ENCODE data around the gene CCDC127. TPM values are rescaled to one million over a fixed set of nuclear protein-coding genes. Genes with fewer than 3 reads are reported as not detected.
"Not testable (repeated sequence)": the region's sequence is repeated elsewhere in the genome, so short reads cannot be mapped to it uniquely, and the experiment has no call there.

CCDC127 gene
- total RNA-seq, 2 donors from 2014 or later: 8.4 to 9.7 TPM

- not testable (repeated sequence) for H3K27me3 ChIP-seq (ENCODE audit: control insufficient read depth, insufficient read depth, low read length, poor library complexity, severe bottlenecking); H3K27ac ChIP-seq (ENCODE audit: low read depth, low read length); H3K4me3 ChIP-seq (ENCODE audit: low read length); H3K27me3 Mint-ChIP-seq (ENCODE audit: insufficient read depth); H3K4me3 Mint-ChIP-seq; H3K9ac ChIP-seq (ENCODE audit: extremely low read depth, low read length, poor library complexity, severe bottlenecking); H3K4me1 ChIP-seq (ENCODE audit: control insufficient read depth, insufficient read depth, low read length); H3K27ac Mint-ChIP-seq; DNase-seq; H3K4me1 Mint-ChIP-seq
- Histone ChIP-seq H3K36me3 (ENCODE audit: control insufficient read depth, insufficient read depth, low read length) (peaks cover 83% of the 10 kb centered on the region), H3K9me3 (ENCODE audit: control insufficient read depth, low read length) (peaks cover 53% of the 10 kb centered on the region)
- peaks cover 80% of the 10 kb centered on the region for H3K9me3 Mint-ChIP-seq
- H3K36me3 Mint-ChIP-seq (ENCODE audit: low read depth): peaks cover 97% of the 10 kb centered on the region
- 90 to 100% methylated on average over 2 to 12 of the region's 12 CpGs for WGBS, 2 experiments (ENCODE audit: insufficient coverage in 1 of 2, insufficient read length in 1 of 2)
Measured at GRCh38 chr5:243683-244367, 25.9 kb upstream of the CCDC127 start.

- H3K4me3 Mint-ChIP-seq; H3K27ac Mint-ChIP-seq; H3K9ac ChIP-seq (ENCODE audit: extremely low read depth, low read length, poor library complexity, severe bottlenecking); H3K4me3 ChIP-seq (ENCODE audit: low read length); H3K27me3 Mint-ChIP-seq (ENCODE audit: insufficient read depth); H3K27me3 ChIP-seq (ENCODE audit: control insufficient read depth, insufficient read depth, low read length, poor library complexity, severe bottlenecking); DNase-seq; H3K4me1 ChIP-seq (ENCODE audit: control insufficient read depth, insufficient read depth, low read length); H3K27ac ChIP-seq (ENCODE audit: low read depth, low read length); H3K4me1 Mint-ChIP-seq: not testable (repeated sequence)
- Histone ChIP-seq H3K9me3 (ENCODE audit: control insufficient read depth, low read length) (peaks cover 29% of the 10 kb centered on the region), H3K36me3 (ENCODE audit: control insufficient read depth, insufficient read depth, low read length) (peaks cover 56% of the 10 kb centered on the region)
- Mint-ChIP-seq H3K9me3 (peaks cover 53% of the 10 kb centered on the region), H3K36me3 (ENCODE audit: low read depth) (peaks cover 95% of the 10 kb centered on the region)
- 80 to 87% methylated on average over 10 to 12 of the region's 13 CpGs for WGBS, 2 experiments (ENCODE audit: insufficient coverage in 1 of 2, insufficient read length in 1 of 2)
Measured at GRCh38 chr5:241045-241669, 23.2 kb upstream of the CCDC127 start.

GRCh38 chr5:240550-240949 is 22.6 kb upstream of the CCDC127 start:
- H3K4me1 ChIP-seq (ENCODE audit: control insufficient read depth, insufficient read depth, low read length); H3K27ac ChIP-seq (ENCODE audit: low read depth, low read length); H3K27me3 Mint-ChIP-seq (ENCODE audit: insufficient read depth); DNase-seq; H3K4me3 Mint-ChIP-seq; H3K4me1 Mint-ChIP-seq; H3K27me3 ChIP-seq (ENCODE audit: control insufficient read depth, insufficient read depth, low read length, poor library complexity, severe bottlenecking); H3K9ac ChIP-seq (ENCODE audit: extremely low read depth, low read length, poor library complexity, severe bottlenecking); H3K4me3 ChIP-seq (ENCODE audit: low read length); H3K27ac Mint-ChIP-seq: not testable (repeated sequence)
- H3K9me3 ChIP-seq (ENCODE audit: control insufficient read depth, low read length): peaks cover 29% of the 10 kb centered on the region
- WGBS, 2 experiments (ENCODE audit: insufficient coverage in 1 of 2, insufficient read length in 1 of 2): 99 to 100% methylated on average over 3 to 7 of the region's 7 CpGs
- peaks cover 49% of the 10 kb centered on the region for H3K9me3 Mint-ChIP-seq
- peaks cover 95% of the 10 kb centered on the region for H3K36me3 Mint-ChIP-seq (ENCODE audit: low read depth)
- H3K36me3 ChIP-seq (ENCODE audit: control insufficient read depth, insufficient read depth, low read length): peaks cover 50% of the 10 kb centered on the region

GRCh38 chr5:237931-238330 is 20.0 kb upstream of the CCDC127 start:
- not testable (repeated sequence) for H3K4me3 Mint-ChIP-seq; H3K27me3 Mint-ChIP-seq (ENCODE audit: insufficient read depth); H3K9ac ChIP-seq (ENCODE audit: extremely low read depth, low read length, poor library complexity, severe bottlenecking); H3K4me1 ChIP-seq (ENCODE audit: control insufficient read depth, insufficient read depth, low read length); H3K4me3 ChIP-seq (ENCODE audit: low read length); H3K27ac ChIP-seq (ENCODE audit: low read depth, low read length); H3K4me1 Mint-ChIP-seq; H3K27ac Mint-ChIP-seq; DNase-seq; H3K27me3 ChIP-seq (ENCODE audit: control insufficient read depth, insufficient read depth, low read length, poor library complexity, severe bottlenecking)
- WGBS, 2 experiments (ENCODE audit: insufficient coverage in 1 of 2, insufficient read length in 1 of 2): 82 to 95% methylated on average over 4 to 8 of the region's 8 CpGs
- Mint-ChIP-seq H3K36me3 (ENCODE audit: low read depth) (peaks cover 90% of the 10 kb centered on the region), H3K9me3 (peaks cover 32% of the 10 kb centered on the region)
- H3K36me3 ChIP-seq (ENCODE audit: control insufficient read depth, insufficient read depth, low read length): peaks cover 54% of the 10 kb centered on the region
- peaks cover 24% of the 10 kb centered on the region for H3K9me3 ChIP-seq (ENCODE audit: control insufficient read depth, low read length)

- H3K9me3 ChIP-seq (ENCODE audit: control insufficient read depth, low read length); H3K4me3 ChIP-seq (ENCODE audit: low read length); H3K4me3 Mint-ChIP-seq; H3K27ac Mint-ChIP-seq; H3K27me3 Mint-ChIP-seq (ENCODE audit: insufficient read depth); H3K9me3 Mint-ChIP-seq; DNase-seq; H3K9ac ChIP-seq (ENCODE audit: extremely low read depth, low read length, poor library complexity, severe bottlenecking); H3K4me1 Mint-ChIP-seq; H3K4me1 ChIP-seq (ENCODE audit: control insufficient read depth, insufficient read depth, low read length); H3K27ac ChIP-seq (ENCODE audit: low read depth, low read length); H3K27me3 ChIP-seq (ENCODE audit: control insufficient read depth, insufficient read depth, low read length, poor library complexity, severe bottlenecking): not testable (repeated sequence)
- H3K36me3 Mint-ChIP-seq (ENCODE audit: low read depth): peaks cover 86% of the 10 kb centered on the region
- 98 to 100% methylated on average over 1 to 4 of the region's 9 CpGs for WGBS, 2 experiments (ENCODE audit: insufficient coverage in 1 of 2, insufficient read length in 1 of 2)
- H3K36me3 ChIP-seq (ENCODE audit: control insufficient read depth, insufficient read depth, low read length): peaks cover 38% of the 10 kb centered on the region
Measured at GRCh38 chr5:235527-235926, 17.6 kb upstream of the CCDC127 start.
